ENCODE measurements around the gene FANCC. TPM values are rescaled to one million over a fixed set of nuclear protein-coding genes. Genes with fewer than 3 reads are reported as not detected.

FANCC gene
- total and polyA plus RNA-seq, 2 experiments from 2014 or later: 13.1 to 15.6 TPM

DNA sequence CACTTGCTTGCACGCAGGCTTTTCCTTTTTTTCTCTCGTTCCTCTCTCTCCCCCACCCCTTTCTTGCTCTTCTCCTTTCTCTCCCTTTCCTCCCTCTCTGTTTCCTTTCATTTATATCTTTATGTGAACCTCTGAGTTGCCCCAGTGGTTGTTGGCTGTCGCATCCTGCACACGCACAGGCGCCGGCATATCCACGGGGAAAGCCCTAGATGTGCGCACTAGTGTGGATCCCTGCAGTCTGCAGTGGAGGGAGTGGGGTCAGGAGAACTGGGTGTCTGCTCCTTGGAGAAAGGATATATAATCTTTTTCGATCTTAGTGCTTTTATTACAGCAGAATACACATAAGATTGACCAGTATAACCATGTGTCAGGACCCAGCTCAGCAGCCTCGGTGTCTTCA is 223.5 kb downstream of the FANCC start:
- Histone ChIP-seq H3K27ac (peak overlapping the region; percentile 4), H3K4me3 (no peak overlapping the region), H3K36me3 (replicated peaks; ENCODE audit: insufficient read depth, low read depth) (no peaks in the 10 kb centered on the region), H2AFZ (no peak overlapping the region), H3K79me2 (peaks cover 41% of the 10 kb centered on the region), H4K20me1 (ENCODE audit: insufficient read depth, poor library complexity, severe bottlenecking) (no peaks in the 10 kb centered on the region), H3K27me3 (no peaks in the 10 kb centered on the region), H3K9me2 (replicated peaks; ENCODE audit: insufficient read depth) (no peaks in the 10 kb centered on the region), H3K4me2 (no peak overlapping the region), H3K9me3 (ENCODE audit: low read depth) (no peaks in the 10 kb centered on the region), H3K4me1 (ENCODE audit: insufficient read depth) (peaks cover 44% of the 10 kb centered on the region)
- 84% methylated on average over 10 of the region's 10 CpGs for WGBS (ENCODE audit: low lambda C conversion rate, missing lambda C conversion rate)
- no peak for DNase-seq (ENCODE audit: low spot score)
- TF ChIP-seq EZH2phosphoT487 (IDR thresholded peaks at IDR 0.05; ENCODE audit: low read depth, severe bottlenecking, unreplicated experiment): no peak
- TF ChIP-seq, protein P1, sequence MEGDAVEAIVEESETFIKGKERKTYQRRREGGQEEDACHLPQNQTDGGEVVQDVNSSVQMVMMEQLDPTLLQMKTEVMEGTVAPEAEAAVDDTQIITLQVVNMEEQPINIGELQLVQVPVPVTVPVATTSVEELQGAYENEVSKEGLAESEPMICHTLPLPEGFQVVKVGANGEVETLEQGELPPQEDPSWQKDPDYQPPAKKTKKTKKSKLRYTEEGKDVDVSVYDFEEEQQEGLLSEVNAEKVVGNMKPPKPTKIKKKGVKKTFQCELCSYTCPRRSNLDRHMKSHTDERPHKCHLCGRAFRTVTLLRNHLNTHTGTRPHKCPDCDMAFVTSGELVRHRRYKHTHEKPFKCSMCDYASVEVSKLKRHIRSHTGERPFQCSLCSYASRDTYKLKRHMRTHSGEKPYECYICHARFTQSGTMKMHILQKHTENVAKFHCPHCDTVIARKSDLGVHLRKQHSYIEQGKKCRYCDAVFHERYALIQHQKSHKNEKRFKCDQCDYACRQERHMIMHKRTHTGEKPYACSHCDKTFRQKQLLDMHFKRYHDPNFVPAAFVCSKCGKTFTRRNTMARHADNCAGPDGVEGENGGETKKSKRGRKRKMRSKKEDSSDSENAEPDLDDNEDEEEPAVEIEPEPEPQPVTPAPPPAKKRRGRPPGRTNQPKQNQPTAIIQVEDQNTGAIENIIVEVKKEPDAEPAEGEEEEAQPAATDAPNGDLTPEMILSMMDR (IDR thresholded peaks at IDR 0.05; ENCODE audit: poor library complexity): no peak
- TF ChIP-seq EZH2 (IDR thresholded peaks at IDR 0.05; ENCODE audit: borderline replicate concordance): no peak

DNA sequence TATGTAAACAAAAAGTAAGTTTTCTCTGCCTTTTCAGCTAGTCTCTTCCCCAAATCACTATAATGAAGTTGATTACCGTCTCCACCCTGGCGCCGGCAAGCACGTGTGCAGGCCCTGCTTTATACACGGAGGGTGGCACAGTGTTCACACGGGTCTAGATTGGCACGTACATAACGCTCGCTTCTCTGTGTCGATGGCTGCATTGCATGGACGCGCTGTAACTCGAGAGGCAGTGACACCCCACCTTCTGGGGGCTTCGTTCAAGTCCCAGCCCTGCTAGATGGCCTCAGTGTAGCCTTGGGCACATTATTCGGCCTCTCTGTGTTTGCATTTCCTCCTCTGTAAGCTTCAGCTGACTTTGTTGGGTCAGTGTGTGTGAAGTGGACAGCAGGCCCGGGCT is 223.9 kb downstream of the FANCC start:
- H3K79me2 ChIP-seq: peaks cover 46% of the 10 kb centered on the region
- H4K20me1 ChIP-seq (ENCODE audit: insufficient read depth, poor library complexity, severe bottlenecking): no peaks in the 10 kb centered on the region
- H3K9me2 ChIP-seq (replicated peaks; ENCODE audit: insufficient read depth): no peaks in the 10 kb centered on the region
- peak overlapping the region; percentile 94 for H3K27ac ChIP-seq
- no peaks in the 10 kb centered on the region for H3K27me3 ChIP-seq
- DNase-seq (ENCODE audit: low spot score): no peak
- TF ChIP-seq EZH2 (IDR thresholded peaks at IDR 0.05; ENCODE audit: borderline replicate concordance): no peak
- TF ChIP-seq, protein P1 (IDR thresholded peaks at IDR 0.05; ENCODE audit: poor library complexity): no peak
- TF ChIP-seq EZH2phosphoT487 (IDR thresholded peaks at IDR 0.05; ENCODE audit: low read depth, severe bottlenecking, unreplicated experiment): no peak
- no peak overlapping the region for H3K4me2 ChIP-seq
- 85% methylated on average over 16 of the region's 16 CpGs for WGBS (ENCODE audit: low lambda C conversion rate, missing lambda C conversion rate)
- peaks cover 42% of the 10 kb centered on the region for H3K4me1 ChIP-seq (ENCODE audit: insufficient read depth)
- no peak overlapping the region for H3K4me3 ChIP-seq
- H3K36me3 ChIP-seq (replicated peaks; ENCODE audit: insufficient read depth, low read depth): no peaks in the 10 kb centered on the region
- H2AFZ ChIP-seq: no peak overlapping the region
- no peaks in the 10 kb centered on the region for H3K9me3 ChIP-seq (ENCODE audit: low read depth)

DNA sequence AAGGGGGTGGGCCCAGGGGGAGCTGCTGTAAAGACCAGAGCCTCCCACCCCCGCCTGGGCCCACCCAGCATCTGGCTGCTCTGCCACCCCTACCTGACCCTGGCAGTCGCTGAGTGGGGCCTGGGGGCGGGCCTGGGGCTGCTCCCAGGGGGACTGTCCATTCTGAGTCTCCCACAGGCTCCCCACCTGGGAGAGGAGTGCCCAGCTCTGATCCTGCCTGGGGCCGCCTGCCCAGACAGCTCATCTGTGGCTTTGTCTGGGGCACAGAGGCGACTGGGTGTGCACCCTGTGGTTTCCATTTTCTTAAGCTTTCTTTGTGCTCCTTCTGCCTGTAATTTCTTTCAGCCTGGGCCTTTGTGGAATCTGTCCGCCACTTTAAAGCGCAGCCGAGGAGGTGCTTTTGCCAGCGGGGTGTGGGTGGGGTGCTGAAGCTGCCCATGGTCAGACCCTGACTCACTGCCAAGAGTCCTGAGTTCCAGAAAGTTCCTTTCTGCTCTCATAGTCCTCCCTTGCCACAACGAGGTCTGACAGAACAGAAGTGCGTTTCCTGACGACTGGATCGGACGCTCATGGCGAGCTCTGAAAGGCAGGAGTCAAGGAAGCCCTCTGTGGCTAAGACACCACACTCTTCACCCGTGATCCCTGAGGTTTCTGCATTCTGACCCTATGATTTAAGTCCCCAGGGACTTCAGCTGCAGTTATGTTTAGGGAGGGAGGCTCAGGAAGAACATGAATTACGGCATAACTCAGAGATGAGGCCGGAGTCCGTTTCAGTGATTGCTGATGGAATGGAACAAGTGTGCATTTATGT is 225.0 kb downstream of the FANCC start:
- H3K9me2 ChIP-seq (replicated peaks; ENCODE audit: insufficient read depth): no peaks in the 10 kb centered on the region
- 59% methylated on average over 16 of the region's 19 CpGs for WGBS (ENCODE audit: low lambda C conversion rate, missing lambda C conversion rate)
- H4K20me1 ChIP-seq (ENCODE audit: insufficient read depth, poor library complexity, severe bottlenecking): no peaks in the 10 kb centered on the region
- H3K4me1 ChIP-seq (ENCODE audit: insufficient read depth): peaks cover 39% of the 10 kb centered on the region
- no peak for DNase-seq (ENCODE audit: low spot score)
- peak overlapping the region; percentile 60 for H3K4me2 ChIP-seq
- no peak overlapping the region for H3K4me3 ChIP-seq
- H3K27me3 ChIP-seq: no peaks in the 10 kb centered on the region
- no peaks in the 10 kb centered on the region for H3K36me3 ChIP-seq (replicated peaks; ENCODE audit: insufficient read depth, low read depth)
- peak overlapping the region; percentile 94 for H3K27ac ChIP-seq
- no peaks in the 10 kb centered on the region for H3K9me3 ChIP-seq (ENCODE audit: low read depth)
- H2AFZ ChIP-seq: no peak overlapping the region
- H3K79me2 ChIP-seq: peaks cover 54% of the 10 kb centered on the region
- TF ChIP-seq, protein P1 (IDR thresholded peaks at IDR 0.05; ENCODE audit: poor library complexity): no peak
- TF ChIP-seq EZH2phosphoT487 (IDR thresholded peaks at IDR 0.05; ENCODE audit: low read depth, severe bottlenecking, unreplicated experiment): no peak
- TF ChIP-seq EZH2 (IDR thresholded peaks at IDR 0.05; ENCODE audit: borderline replicate concordance): no peak
